Measurements from ENCODE around the gene SLC29A2. TPM values are rescaled to one million over a fixed set of nuclear protein-coding genes. Genes with fewer than 3 reads are reported as not detected.

Gene SLC29A2
- total and polyA plus RNA-seq, 2 of the 8 experiments (the other 6 are each of a cell fraction or from before 2014, with no cell fraction given): 29.3 to 31.6 TPM

DNA sequence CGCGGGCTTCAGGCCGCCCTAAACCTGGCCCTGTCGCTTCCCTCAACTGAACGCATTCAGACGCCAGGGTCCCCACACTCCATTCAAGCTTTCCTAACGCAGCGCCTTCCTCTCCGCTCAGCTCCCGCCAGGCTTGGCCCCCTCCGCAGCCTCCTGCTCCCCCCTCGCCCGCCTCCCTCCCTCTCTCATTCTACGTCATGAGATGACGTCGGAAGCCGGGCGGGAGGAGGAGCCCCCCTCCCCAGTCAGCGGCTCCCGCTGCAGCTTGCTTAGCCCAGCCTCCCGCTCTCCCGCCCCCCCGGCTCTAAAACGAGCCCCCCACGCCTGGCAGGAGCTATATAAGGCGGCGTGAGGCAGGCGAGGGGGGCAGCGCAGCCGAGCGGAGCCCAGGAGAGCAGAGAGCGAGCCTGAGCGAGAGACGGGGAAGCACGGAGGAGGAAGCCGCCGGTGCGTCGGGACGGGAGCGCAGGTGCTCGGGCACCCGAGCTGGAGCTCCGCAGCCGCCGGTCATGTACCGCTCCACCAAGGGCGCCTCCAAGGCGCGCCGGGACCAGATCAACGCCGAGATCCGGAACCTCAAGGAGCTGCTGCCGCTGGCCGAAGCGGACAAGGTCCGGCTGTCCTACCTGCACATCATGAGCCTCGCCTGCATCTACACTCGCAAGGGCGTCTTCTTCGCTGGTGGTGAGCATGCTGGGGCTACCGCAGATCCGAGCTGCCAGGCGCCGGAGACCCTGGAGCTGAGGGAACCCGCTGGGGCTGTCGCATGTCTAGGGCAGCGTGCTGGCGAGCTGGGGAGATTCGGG, 49.3 kb upstream of the SLC29A2 start, which contains the start of gene NPAS4 (continued):
- no peak for TF ChIP-seq NRF1 (IDR thresholded peaks at IDR 0.05; ENCODE audit: low read depth, low read length)
- TF ChIP-seq JUN (IDR thresholded peaks at IDR 0.05; ENCODE audit: low read depth, low read length): no peak
- TF ChIP-seq BACH1 (IDR thresholded peaks at IDR 0.05; ENCODE audit: low read length): no peak
- TF ChIP-seq, protein P1, sequence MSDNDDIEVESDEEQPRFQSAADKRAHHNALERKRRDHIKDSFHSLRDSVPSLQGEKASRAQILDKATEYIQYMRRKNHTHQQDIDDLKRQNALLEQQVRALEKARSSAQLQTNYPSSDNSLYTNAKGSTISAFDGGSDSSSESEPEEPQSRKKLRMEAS (IDR thresholded peaks at IDR 0.05): no peak
- TF ChIP-seq, protein P2, sequence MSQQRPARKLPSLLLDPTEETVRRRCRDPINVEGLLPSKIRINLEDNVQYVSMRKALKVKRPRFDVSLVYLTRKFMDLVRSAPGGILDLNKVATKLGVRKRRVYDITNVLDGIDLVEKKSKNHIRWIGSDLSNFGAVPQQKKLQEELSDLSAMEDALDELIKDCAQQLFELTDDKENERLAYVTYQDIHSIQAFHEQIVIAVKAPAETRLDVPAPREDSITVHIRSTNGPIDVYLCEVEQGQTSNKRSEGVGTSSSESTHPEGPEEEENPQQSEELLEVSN (IDR thresholded peaks at IDR 0.05): 0 out of 2 replicates have a peak, but pooled peaks have one; percentile 11
- TF ChIP-seq SIRT6 (IDR thresholded peaks at IDR 0.05; ENCODE audit: low read length): no peak
